ENCODE results near the gene FAIM2. TPM values are rescaled to one million over a fixed set of nuclear protein-coding genes. Genes with fewer than 3 reads are reported as not detected.

The FAIM2 gene
- total and polyA plus RNA-seq, 2 experiments from 2014 or later: 5.0 to 14.0 TPM

GRCh38 chr12:49887536-49888401 lies 15.9 kb downstream of the FAIM2 start:
- Histone ChIP-seq H3K79me2 (no peaks in the 10 kb centered on the region), H2AFZ (no peak overlapping the region), H3K9me3 (ENCODE audit: low read depth) (no peaks in the 10 kb centered on the region), H3K36me3 (replicated peaks; ENCODE audit: insufficient read depth, low read depth) (no peaks in the 10 kb centered on the region), H4K20me1 (ENCODE audit: insufficient read depth, poor library complexity, severe bottlenecking) (no peaks in the 10 kb centered on the region), H3K9me2 (replicated peaks; ENCODE audit: insufficient read depth) (no peaks in the 10 kb centered on the region), H3K4me3 (no peak overlapping the region), H3K27ac (no peak overlapping the region), H3K4me1 (ENCODE audit: insufficient read depth) (no peaks in the 10 kb centered on the region), H3K4me2 (no peak overlapping the region), H3K27me3 (peaks cover 3% of the 10 kb centered on the region)
- TF ChIP-seq EZH2phosphoT487 (IDR thresholded peaks at IDR 0.05; ENCODE audit: low read depth, severe bottlenecking, unreplicated experiment) (no peak), EZH2 (IDR thresholded peaks at IDR 0.05; ENCODE audit: borderline replicate concordance) (no peak), CTCF (IDR thresholded peaks at IDR 0.05; ENCODE audit: poor library complexity) (no peak)
- 72% methylated on average over 15 of the region's 15 CpGs for WGBS (ENCODE audit: low lambda C conversion rate, missing lambda C conversion rate)
- no peak for DNase-seq (ENCODE audit: low spot score)

- H3K4me3 ChIP-seq: no peak overlapping the region
- H3K4me2 ChIP-seq: no peak overlapping the region
- no peaks in the 10 kb centered on the region for H3K36me3 ChIP-seq (replicated peaks; ENCODE audit: insufficient read depth, low read depth)
- H2AFZ ChIP-seq: no peak overlapping the region
- no peaks in the 10 kb centered on the region for H3K4me1 ChIP-seq (ENCODE audit: insufficient read depth)
- peaks cover 3% of the 10 kb centered on the region for H3K27me3 ChIP-seq
- H4K20me1 ChIP-seq (ENCODE audit: insufficient read depth, poor library complexity, severe bottlenecking): no peaks in the 10 kb centered on the region
- H3K79me2 ChIP-seq: no peaks in the 10 kb centered on the region
- DNase-seq (ENCODE audit: low spot score): no peak
- TF ChIP-seq EZH2 (IDR thresholded peaks at IDR 0.05; ENCODE audit: borderline replicate concordance): no peak
- no peak for TF ChIP-seq EZH2phosphoT487 (IDR thresholded peaks at IDR 0.05; ENCODE audit: low read depth, severe bottlenecking, unreplicated experiment)
- no peak for TF ChIP-seq CTCF (IDR thresholded peaks at IDR 0.05; ENCODE audit: poor library complexity)
- 75% methylated on average over 9 of the region's 9 CpGs for WGBS (ENCODE audit: low lambda C conversion rate, missing lambda C conversion rate)
- no peaks in the 10 kb centered on the region for H3K9me2 ChIP-seq (replicated peaks; ENCODE audit: insufficient read depth)
- no peaks in the 10 kb centered on the region for H3K9me3 ChIP-seq (ENCODE audit: low read depth)
- H3K27ac ChIP-seq: no peak overlapping the region
Measured at GRCh38 chr12:49887091-49887490, 16.6 kb downstream of the FAIM2 start.

- WGBS (ENCODE audit: low lambda C conversion rate, missing lambda C conversion rate): 66% methylated on average over 16 of the region's 16 CpGs
- no peak overlapping the region for H2AFZ ChIP-seq
- H4K20me1 ChIP-seq (ENCODE audit: insufficient read depth, poor library complexity, severe bottlenecking): no peaks in the 10 kb centered on the region
- H3K4me2 ChIP-seq: no peak overlapping the region
- H3K9me2 ChIP-seq (replicated peaks; ENCODE audit: insufficient read depth): no peaks in the 10 kb centered on the region
- no peak overlapping the region for H3K4me3 ChIP-seq
- DNase-seq (ENCODE audit: low spot score): no peak
- H3K4me1 ChIP-seq (ENCODE audit: insufficient read depth): no peaks in the 10 kb centered on the region
- no peaks in the 10 kb centered on the region for H3K36me3 ChIP-seq (replicated peaks; ENCODE audit: insufficient read depth, low read depth)
- TF ChIP-seq EZH2phosphoT487 (IDR thresholded peaks at IDR 0.05; ENCODE audit: low read depth, severe bottlenecking, unreplicated experiment) (no peak), EZH2 (IDR thresholded peaks at IDR 0.05; ENCODE audit: borderline replicate concordance) (no peak), CTCF (IDR thresholded peaks at IDR 0.05; ENCODE audit: poor library complexity) (no peak)
- no peaks in the 10 kb centered on the region for H3K79me2 ChIP-seq
- no peaks in the 10 kb centered on the region for H3K9me3 ChIP-seq (ENCODE audit: low read depth)
- no peak overlapping the region for H3K27ac ChIP-seq
- peaks cover 3% of the 10 kb centered on the region for H3K27me3 ChIP-seq
Measured at GRCh38 chr12:49885663-49886461, 17.8 kb downstream of the FAIM2 start.

All from hepatocyte (in vitro differentiated cells).